ENCODE results near the gene TRAF3. TPM values are rescaled to one million over a fixed set of nuclear protein-coding genes. Genes with fewer than 3 reads are reported as not detected.

TRAF3 gene
- total RNA-seq, 1 experiment from 2014 or later: 49.3 TPM

- intact Hi-C loops (cut with micrococcal nuclease; ENCODE audit: unreplicated experiment): no loop called here
- CTCF ChIA-PET: no interaction called here
- Histone ChIP-seq H3K27me3 (replicated peaks; ENCODE audit: insufficient read depth, low read depth, low read length, poor library complexity) (no peaks in the 10 kb centered on the region), H3K27ac (ENCODE audit: low read depth, low read length, poor library complexity, severe bottlenecking) (no peak overlapping the region), H3K36me3 (ENCODE audit: insufficient read depth, low read length, poor library complexity, severe bottlenecking) (no peaks in the 10 kb centered on the region), H3K9me3 (ENCODE audit: low read depth, low read length, poor library complexity, severe bottlenecking) (no peaks in the 10 kb centered on the region), H3K4me3 (ENCODE audit: low read depth, low read length, poor library complexity, severe bottlenecking) (no peak overlapping the region), H3K4me1 (ENCODE audit: insufficient read depth, low read length, poor library complexity, severe bottlenecking) (peaks cover 14% of the 10 kb centered on the region)
- POLR2A ChIA-PET (ENCODE audit: low non-redundant PET): no interaction called here
- no TSS peak for BruUV-seq (replicated peaks)
- TF ChIP-seq CTCF (conservative IDR thresholded peaks at IDR 0.05; ENCODE audit: low read depth, low read length) (no peak), EZH2 (IDR thresholded peaks at IDR 0.05; ENCODE audit: borderline replicate concordance, low read depth, low read length, poor library complexity, severe bottlenecking) (no peak)
- DNase-seq (ENCODE audit: low spot score): peak; percentile 26
Measured at GRCh38 chr14:102824832-102825231, 47.6 kb downstream of the TRAF3 start.

GRCh38 chr14:102825307-102826095 is 48.3 kb downstream of the TRAF3 start:
- no TSS peak for BruUV-seq (replicated peaks)
- Histone ChIP-seq H3K27me3 (replicated peaks; ENCODE audit: insufficient read depth, low read depth, low read length, poor library complexity) (no peaks in the 10 kb centered on the region), H3K9me3 (ENCODE audit: low read depth, low read length, poor library complexity, severe bottlenecking) (no peaks in the 10 kb centered on the region), H3K4me1 (ENCODE audit: insufficient read depth, low read length, poor library complexity, severe bottlenecking) (peaks cover 10% of the 10 kb centered on the region), H3K4me3 (ENCODE audit: low read depth, low read length, poor library complexity, severe bottlenecking) (no peak overlapping the region), H3K36me3 (ENCODE audit: insufficient read depth, low read length, poor library complexity, severe bottlenecking) (no peaks in the 10 kb centered on the region), H3K27ac (ENCODE audit: low read depth, low read length, poor library complexity, severe bottlenecking) (no peak overlapping the region)
- ChIA-PET CTCF (no interaction called here), POLR2A (ENCODE audit: low non-redundant PET) (no interaction called here)
- TF ChIP-seq CTCF (conservative IDR thresholded peaks at IDR 0.05; ENCODE audit: low read depth, low read length) (no peak), EZH2 (IDR thresholded peaks at IDR 0.05; ENCODE audit: borderline replicate concordance, low read depth, low read length, poor library complexity, severe bottlenecking) (no peak)
- DNase-seq (ENCODE audit: low spot score): no peak
- intact Hi-C loops (cut with micrococcal nuclease; ENCODE audit: unreplicated experiment): no loop called here

- Histone ChIP-seq H3K27me3 (replicated peaks; ENCODE audit: insufficient read depth, low read depth, low read length, poor library complexity) (no peaks in the 10 kb centered on the region), H3K9me3 (ENCODE audit: low read depth, low read length, poor library complexity, severe bottlenecking) (no peaks in the 10 kb centered on the region), H3K4me1 (ENCODE audit: insufficient read depth, low read length, poor library complexity, severe bottlenecking) (peaks cover 6% of the 10 kb centered on the region), H3K27ac (ENCODE audit: low read depth, low read length, poor library complexity, severe bottlenecking) (no peak overlapping the region), H3K4me3 (ENCODE audit: low read depth, low read length, poor library complexity, severe bottlenecking) (no peak overlapping the region), H3K36me3 (ENCODE audit: insufficient read depth, low read length, poor library complexity, severe bottlenecking) (no peaks in the 10 kb centered on the region)
- intact Hi-C loops (cut with micrococcal nuclease; ENCODE audit: unreplicated experiment): no loop called here
- CTCF ChIA-PET: no interaction called here
- BruUV-seq (replicated peaks): no TSS peak
- POLR2A ChIA-PET (ENCODE audit: low non-redundant PET): no interaction called here
- no peak for DNase-seq (ENCODE audit: low spot score)
- TF ChIP-seq EZH2 (IDR thresholded peaks at IDR 0.05; ENCODE audit: borderline replicate concordance, low read depth, low read length, poor library complexity, severe bottlenecking) (no peak), CTCF (conservative IDR thresholded peaks at IDR 0.05; ENCODE audit: low read depth, low read length) (no peak)
Measured at GRCh38 chr14:102826161-102826560, 48.9 kb downstream of the TRAF3 start.

All from A673 (cell line).